Osteoblast (primary cell): ENCODE data around the gene MRC2. TPM values are rescaled to one million over a fixed set of nuclear protein-coding genes. Genes with fewer than 3 reads are reported as not detected.
"Not testable (repeated sequence)": the region's sequence is repeated elsewhere in the genome, so short reads cannot be mapped to it uniquely, and the experiment has no call there.

Experiments
- DNase-seq: peaks from one replicate; pipeline ENCODE4 v3.0.0; 2011; ENCODE audit warnings: low spot score, mixed read lengths; ENCODE audit not compliant: insufficient read length; ENCODE audit errors: missing footprints
- H2AFZ ChIP-seq: 2 replicates; pipeline ENCODE4 v1.6.0; 2011; ENCODE audit warnings: mild to moderate bottlenecking, low read length
- H3K27ac ChIP-seq: 2 replicates; pipeline ENCODE4 v1.5.1; 2011; ENCODE audit warnings: mild to moderate bottlenecking, low read depth, low read length, moderate library complexity
- H3K27me3 ChIP-seq: 2 replicates; pipeline ENCODE4 v1.6.0; 2012; ENCODE audit warnings: mild to moderate bottlenecking, control low read depth, inconsistent platforms, low read length, moderate library complexity; ENCODE audit not compliant: insufficient read depth
- H3K36me3 ChIP-seq: 2 replicates; pipeline ENCODE4 v1.5.1; 2011; ENCODE audit warnings: mild to moderate bottlenecking, low read length, control low read depth, moderate library complexity; ENCODE audit not compliant: insufficient read depth
- H3K4me1 ChIP-seq: 2 replicates; pipeline ENCODE4 v1.5.1; 2011; ENCODE audit warnings: mild to moderate bottlenecking, low read length, control low read depth, moderate library complexity; ENCODE audit not compliant: insufficient read depth
- H3K4me2 ChIP-seq: 2 replicates; pipeline ENCODE4 v1.6.0; 2011; ENCODE audit warnings: mild to moderate bottlenecking, low read length; ENCODE audit not compliant: insufficient read depth
- H3K4me3 ChIP-seq: fragments of 200-600 bp; sonication (generic); 3 replicates; pipeline ENCODE4 v1.5.1; 2012; ENCODE audit warnings: mild to moderate bottlenecking, low read length, inconsistent platforms; ENCODE audit not compliant: insufficient read depth
- H3K79me2 ChIP-seq: 2 replicates; pipeline ENCODE4 v1.6.0; 2012; ENCODE audit warnings: mild to moderate bottlenecking, low read length, control low read depth, inconsistent platforms; ENCODE audit not compliant: insufficient read depth
- H3K9me3 ChIP-seq: 2 replicates; pipeline ENCODE4 v1.5.1; 2011; ENCODE audit warnings: low read depth, low read length, control low read depth
- H4K20me1 ChIP-seq: 2 replicates; pipeline ENCODE4 v1.6.0; 2012; ENCODE audit warnings: mild to moderate bottlenecking, low read length, control low read depth; ENCODE audit not compliant: insufficient read depth
- total RNA-seq: library from RNA; depleted of rRNA; stranded (reverse); fragments of >200 nt; gene quantifications from 2 replicates; pipeline ENCODE4 v1.2.3, GENCODE V29; 2012
- TF ChIP-seq, protein P1 (sequence below): IDR thresholded peaks from 2 replicates; pipeline ENCODE4 v1.5.1; 2011; ENCODE audit warnings: mild to moderate bottlenecking, low read depth, low read length, moderate library complexity; ENCODE audit errors: extremely low read depth

MRC2 gene
- total RNA-seq, 1 donor = 552 TPM

DNA sequence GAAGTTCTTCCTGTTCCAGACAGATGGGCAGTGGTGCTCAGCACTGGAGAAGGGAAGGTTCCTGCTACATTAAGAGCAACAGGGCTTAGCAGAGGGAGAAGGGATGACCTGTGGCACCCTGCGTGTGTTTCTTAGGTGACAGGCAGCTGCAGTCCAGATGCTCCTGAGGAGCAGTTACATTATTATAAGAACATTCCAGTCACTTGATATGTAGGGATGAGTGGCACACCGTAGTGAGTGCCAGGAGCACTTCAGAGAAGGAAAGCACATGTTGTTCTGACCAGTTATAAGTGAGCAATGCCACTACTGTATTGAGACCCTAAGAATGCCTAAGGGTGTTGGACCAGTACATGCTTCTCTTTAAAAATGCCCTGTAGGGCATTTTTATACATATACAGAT, 39.9 kb upstream of the MRC2 start:
- Histone ChIP-seq H3K9me3 (no peaks in the 10 kb centered on the region), H4K20me1 (no peaks in the 10 kb centered on the region), H3K79me2 (peaks cover 31% of the 10 kb centered on the region), H2AFZ (no peak overlapping the region), H3K36me3 (peaks cover 35% of the 10 kb centered on the region), H3K4me1 (peaks cover 4% of the 10 kb centered on the region), H3K27ac (no peak overlapping the region), H3K4me3 (no peak overlapping the region), H3K4me2 (no peak overlapping the region), H3K27me3 (no peaks in the 10 kb centered on the region)
- no peak for DNase-seq
- TF ChIP-seq, protein P1, sequence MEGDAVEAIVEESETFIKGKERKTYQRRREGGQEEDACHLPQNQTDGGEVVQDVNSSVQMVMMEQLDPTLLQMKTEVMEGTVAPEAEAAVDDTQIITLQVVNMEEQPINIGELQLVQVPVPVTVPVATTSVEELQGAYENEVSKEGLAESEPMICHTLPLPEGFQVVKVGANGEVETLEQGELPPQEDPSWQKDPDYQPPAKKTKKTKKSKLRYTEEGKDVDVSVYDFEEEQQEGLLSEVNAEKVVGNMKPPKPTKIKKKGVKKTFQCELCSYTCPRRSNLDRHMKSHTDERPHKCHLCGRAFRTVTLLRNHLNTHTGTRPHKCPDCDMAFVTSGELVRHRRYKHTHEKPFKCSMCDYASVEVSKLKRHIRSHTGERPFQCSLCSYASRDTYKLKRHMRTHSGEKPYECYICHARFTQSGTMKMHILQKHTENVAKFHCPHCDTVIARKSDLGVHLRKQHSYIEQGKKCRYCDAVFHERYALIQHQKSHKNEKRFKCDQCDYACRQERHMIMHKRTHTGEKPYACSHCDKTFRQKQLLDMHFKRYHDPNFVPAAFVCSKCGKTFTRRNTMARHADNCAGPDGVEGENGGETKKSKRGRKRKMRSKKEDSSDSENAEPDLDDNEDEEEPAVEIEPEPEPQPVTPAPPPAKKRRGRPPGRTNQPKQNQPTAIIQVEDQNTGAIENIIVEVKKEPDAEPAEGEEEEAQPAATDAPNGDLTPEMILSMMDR = no peak

DNA sequence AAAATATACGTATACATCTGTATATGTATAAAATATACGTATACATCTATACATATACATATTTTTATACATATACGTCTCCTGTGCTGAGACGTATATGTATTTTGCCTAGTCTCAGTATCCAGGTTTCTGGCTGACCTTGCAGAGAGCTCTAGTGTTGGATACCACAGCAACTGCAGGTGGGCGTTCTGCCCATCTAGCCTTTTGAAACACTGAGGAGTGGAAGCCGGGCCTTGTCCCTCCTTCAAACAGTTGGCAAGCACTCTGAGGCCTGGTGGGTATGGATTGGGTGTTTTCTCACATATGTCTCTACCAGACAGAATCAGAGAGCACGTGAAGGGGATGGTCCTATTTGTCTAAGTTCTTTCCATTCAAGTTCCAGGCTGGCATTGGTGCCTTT, 39.4 kb upstream of the MRC2 start:
- Histone ChIP-seq H3K4me1 (peaks cover 4% of the 10 kb centered on the region), H3K27ac (no peak overlapping the region), H3K79me2 (peaks cover 26% of the 10 kb centered on the region), H3K4me3 (no peak overlapping the region), H3K9me3 (no peaks in the 10 kb centered on the region), H4K20me1 (no peaks in the 10 kb centered on the region), H3K4me2 (no peak overlapping the region), H3K36me3 (peaks cover 35% of the 10 kb centered on the region), H2AFZ (no peak overlapping the region), H3K27me3 (no peaks in the 10 kb centered on the region)
- TF ChIP-seq, protein P1 = no peak
- DNase-seq = no peak

DNA sequence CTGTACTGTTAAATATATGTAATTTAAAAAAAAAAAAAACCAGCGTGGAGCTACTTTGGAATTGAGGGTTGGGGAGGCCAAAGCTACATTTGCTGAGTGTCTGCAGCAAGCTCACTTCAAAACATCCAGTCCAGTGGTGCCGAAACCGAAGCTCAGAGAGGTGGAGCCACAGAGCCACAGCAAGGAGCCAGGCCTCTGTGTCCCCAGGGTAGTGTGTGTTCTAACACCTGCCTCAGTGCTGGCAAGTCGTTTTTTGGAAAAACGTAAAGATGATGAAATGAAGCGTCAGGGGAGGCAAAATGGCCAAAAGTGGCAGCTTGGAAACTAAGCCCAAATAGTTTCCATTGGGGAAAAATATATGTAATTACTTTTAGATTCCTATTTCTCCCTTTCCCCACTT, 36.1 kb upstream of the MRC2 start:
- H3K36me3 ChIP-seq = peaks cover 40% of the 10 kb centered on the region
- DNase-seq = peak; percentile 23
- no peaks in the 10 kb centered on the region for H3K27me3 ChIP-seq
- no peak overlapping the region for H3K4me3 ChIP-seq
- no peak overlapping the region for H3K27ac ChIP-seq
- no peak overlapping the region for H2AFZ ChIP-seq
- H3K4me2 ChIP-seq = no peak overlapping the region
- no peaks in the 10 kb centered on the region for H4K20me1 ChIP-seq
- H3K79me2 ChIP-seq = peaks cover 25% of the 10 kb centered on the region
- no peaks in the 10 kb centered on the region for H3K9me3 ChIP-seq
- peaks cover 4% of the 10 kb centered on the region for H3K4me1 ChIP-seq
- TF ChIP-seq, protein P1 = no peak

DNA sequence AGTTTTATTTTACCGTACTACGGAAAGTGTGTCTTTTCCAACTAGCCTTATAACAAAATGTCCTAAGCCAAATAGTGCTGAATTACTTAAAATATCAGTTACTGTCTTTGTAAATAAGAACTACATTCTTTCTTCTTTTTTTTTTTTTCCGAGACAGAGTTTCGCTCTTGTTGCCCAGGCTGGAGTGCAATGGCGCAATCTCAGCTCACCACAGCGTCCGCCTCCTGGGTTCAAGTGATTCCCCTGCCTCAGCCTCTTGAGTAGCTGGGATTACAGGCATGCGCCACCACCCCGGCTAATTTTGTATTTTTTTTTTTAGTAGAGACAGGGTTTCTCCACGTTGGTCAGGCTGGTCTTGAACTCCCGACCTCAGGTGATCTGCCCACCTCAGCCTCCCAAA, 35.6 kb upstream of the MRC2 start:
- DNase-seq, H4K20me1 ChIP-seq, H3K27ac ChIP-seq, H3K4me3 ChIP-seq, H3K4me2 ChIP-seq, H3K4me1 ChIP-seq, H3K27me3 ChIP-seq, H3K9me3 ChIP-seq, H2AFZ ChIP-seq: not testable (repeated sequence)
- peaks cover 24% of the 10 kb centered on the region for H3K79me2 ChIP-seq
- peaks cover 43% of the 10 kb centered on the region for H3K36me3 ChIP-seq
